Measurements from ENCODE around the gene MT1B. TPM values are rescaled to one million over a fixed set of nuclear protein-coding genes. Genes with fewer than 3 reads are reported as not detected.
A peak's percentile ranks its signal among the peaks of the same experiment; 100 is the strongest.

Gene MT1B
- polyA plus RNA-seq, 1 of the 3 experiments (the other 2 are of a cell fraction) = not detected

- POLR2A ChIA-PET = no interaction called here
These were observed 6.7 kb downstream of the MT1B start for GRCh38 chr16:56658327-56658875.

More at GRCh38 chr16:56658327-56658875, 6.7 kb downstream of the MT1B start:
- no peak for DNase-seq
- H3K4me2 ChIP-seq = peak overlapping the region; percentile 80
- no peaks in the 10 kb centered on the region for H3K79me2 ChIP-seq (ENCODE audit: insufficient read depth)
- H4K20me1 ChIP-seq (ENCODE audit: insufficient read depth) = no peaks in the 10 kb centered on the region
- no peaks in the 10 kb centered on the region for H3K9me3 ChIP-seq
- H3K4me1 ChIP-seq (ENCODE audit: control insufficient read depth in 1 of 2, insufficient read depth in 2 of 2, low read depth in 1 of 2, low read length in 1 of 2) = peaks cover 0 to 8% of the 10 kb centered on the region in 2 experiments; a peak in 1 of 4 replicates
- peaks cover 16% of the 10 kb centered on the region; the same call in 1 of the 2 replicates for H3K27me3 ChIP-seq (ENCODE audit: insufficient read depth)
- CTCF ChIA-PET = interaction anchor here (0.6 kb wide), 1 partner anchor 1316 kb away, joined by 3 read pairs; no protein-coding TSS in a partner anchor
- no peaks in the 10 kb centered on the region for H3F3A ChIP-seq (replicated peaks; ENCODE audit: insufficient read depth)
- H3K4me3 ChIP-seq (ENCODE audit: low read depth in 2 of 2, low read length in 1 of 2) = peak overlapping the region; percentile 53 to 56; a peak in 3 of 4 replicates
- H2AFZ ChIP-seq (ENCODE audit: low read depth) = peak overlapping the region; percentile 63; the same call in 1 of the 2 replicates
- H3K27ac ChIP-seq (ENCODE audit: low read depth in 2 of 2, low read length in 1 of 2) = no peak overlapping the region
- 86% methylated on average over 10 of the region's 10 CpGs for WGBS (ENCODE audit: low lambda C conversion rate)
- no peak overlapping the region for H3K9ac ChIP-seq
- no peaks in the 10 kb centered on the region for H3K36me3 ChIP-seq (replicated peaks in 1 of 2; ENCODE audit: control insufficient read depth in 1 of 2, insufficient read depth in 2 of 2, low read length in 1 of 2)
- TF ChIP-seq SIN3A (IDR thresholded peaks at IDR 0.05; ENCODE audit: borderline replicate concordance, low read depth, low read length) (no peak), SMC3 (IDR thresholded peaks at IDR 0.05; ENCODE audit: low read depth, low read length) (no peak), EP300 (IDR thresholded peaks at IDR 0.05; ENCODE audit: borderline replicate concordance in 1 of 2, low read depth in 1 of 2, low read length in 1 of 2) (no peak), CTCF (IDR thresholded peaks at IDR 0.05) (no peak), TCF12 (IDR thresholded peaks at IDR 0.05) (no peak), RXRA (IDR thresholded peaks at IDR 0.05; ENCODE audit: borderline replicate concordance, low read depth) (no peak), ZBTB33 (IDR thresholded peaks at IDR 0.05; ENCODE audit: borderline replicate concordance, low read depth) (no peak)
- TF ChIP-seq, protein P1, sequence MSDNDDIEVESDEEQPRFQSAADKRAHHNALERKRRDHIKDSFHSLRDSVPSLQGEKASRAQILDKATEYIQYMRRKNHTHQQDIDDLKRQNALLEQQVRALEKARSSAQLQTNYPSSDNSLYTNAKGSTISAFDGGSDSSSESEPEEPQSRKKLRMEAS (IDR thresholded peaks at IDR 0.05; ENCODE audit: low read depth) = no peak
- H3K9me2 ChIP-seq = no peaks in the 10 kb centered on the region
